Hematopoietic multipotent progenitor cell treated with erythropoietin and hydrocortisone succinate and interleukin-3 and kit ligand, for 17 days (in vitro differentiated cells): ENCODE results near the gene LDLRAD4.

ENCODE experiments used
- DNase-seq: peaks from one replicate; pipeline ENCODE4 v3.0.0-alpha.2; 2015; ENCODE audit warnings: low spot score

The LDLRAD4 gene

GRCh38 chr18:13387855-13388548 lies 169.4 kb downstream of the LDLRAD4 start:
- no peak for DNase-seq

- no peak for DNase-seq
Measured at GRCh38 chr18:13388586-13389490, 170.3 kb downstream of the LDLRAD4 start.

GRCh38 chr18:13389491-13390131 lies 171.1 kb downstream of the LDLRAD4 start:
- DNase-seq = no peak

GRCh38 chr18:13390196-13390595 lies 171.6 kb downstream of the LDLRAD4 start:
- DNase-seq = no peak

- no peak for DNase-seq
Measured at GRCh38 chr18:13390711-13391110, 172.2 kb downstream of the LDLRAD4 start.

- no peak for DNase-seq
Measured at GRCh38 chr18:13392029-13392750, 173.6 kb downstream of the LDLRAD4 start.

GRCh38 chr18:13392899-13393298 lies 174.3 kb downstream of the LDLRAD4 start:
- DNase-seq = no peak

GRCh38 chr18:13393338-13393737 lies 174.8 kb downstream of the LDLRAD4 start:
- DNase-seq = no peak

- DNase-seq = peak; percentile 27
Measured at GRCh38 chr18:13394801-13395200, 176.2 kb downstream of the LDLRAD4 start.

- no peak for DNase-seq
Measured at GRCh38 chr18:13395577-13395976, 177.0 kb downstream of the LDLRAD4 start.

- no peak for DNase-seq
Measured at GRCh38 chr18:13397504-13398163, 179.1 kb downstream of the LDLRAD4 start.

- no peak for DNase-seq
Measured at GRCh38 chr18:13398631-13399030, 180.1 kb downstream of the LDLRAD4 start.

GRCh38 chr18:13399511-13399910 lies 181.0 kb downstream of the LDLRAD4 start:
- DNase-seq = no peak

- no peak for DNase-seq
Measured at GRCh38 chr18:13400636-13401315, 182.2 kb downstream of the LDLRAD4 start.

- DNase-seq = no peak
Measured at GRCh38 chr18:13401404-13401803, 182.8 kb downstream of the LDLRAD4 start.

GRCh38 chr18:13401826-13402225 lies 183.3 kb downstream of the LDLRAD4 start:
- DNase-seq = no peak

GRCh38 chr18:13403786-13404549 lies 185.4 kb downstream of the LDLRAD4 start:
- no peak for DNase-seq

GRCh38 chr18:13405305-13406038 lies 186.9 kb downstream of the LDLRAD4 start:
- DNase-seq = no peak

- DNase-seq = no peak
Measured at GRCh38 chr18:13406049-13406615, 187.6 kb downstream of the LDLRAD4 start.
